ENCODE results near the gene CUL9.
A peak's percentile ranks its signal among the peaks of the same experiment; 100 is the strongest.

The CUL9 gene

GRCh38 chr6:43200541-43200940 lies 18.5 kb downstream of the CUL9 start:
- no peak for DNase-seq (ENCODE audit: low read depth)

- DNase-seq (ENCODE audit: low read depth) = no peak
These were observed 20.5 kb downstream of the CUL9 start for GRCh38 chr6:43202451-43202850.

DNA sequence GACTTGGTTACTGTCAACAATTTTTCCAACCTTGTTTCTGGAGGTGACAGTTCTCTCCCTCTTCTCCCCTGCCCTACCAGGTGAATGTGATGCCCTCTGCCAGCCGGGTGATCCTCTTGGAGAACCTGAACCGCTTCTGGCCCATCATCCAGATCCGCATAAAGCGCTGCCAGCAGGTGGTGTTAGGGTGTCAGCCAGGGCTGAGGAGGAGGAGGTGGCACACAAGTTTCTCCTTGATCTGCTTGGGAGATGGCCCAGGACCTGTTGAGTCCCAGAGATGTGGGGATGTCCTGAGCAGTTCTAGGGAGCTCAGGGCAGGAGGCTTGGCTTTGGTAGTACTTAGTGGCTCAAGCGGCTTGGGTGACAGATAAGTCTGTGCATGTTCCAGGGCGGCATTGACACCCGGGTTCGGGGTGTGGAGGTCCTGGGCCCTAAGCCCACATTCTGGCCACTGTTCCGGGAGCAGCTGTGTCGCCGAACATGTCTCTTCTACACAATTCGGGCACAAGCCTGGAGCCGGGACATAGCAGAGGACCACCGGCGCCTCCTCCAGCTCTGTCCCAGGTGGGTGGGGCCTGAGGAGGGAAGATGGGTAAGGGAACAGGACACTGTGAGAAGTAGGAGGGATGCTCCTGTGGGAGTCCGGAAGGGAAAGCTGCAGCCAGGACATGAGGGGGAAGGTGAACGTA lies 21.2 kb downstream of the CUL9 start:
- DNase-seq (ENCODE audit: low read depth) = no peak

GRCh38 chr6:43203718-43204095 lies 21.7 kb downstream of the CUL9 start:
- no peak for DNase-seq (ENCODE audit: low read depth)

GRCh38 chr6:43204271-43205105 lies 22.5 kb downstream of the CUL9 start:
- no peak for DNase-seq (ENCODE audit: low read depth)

DNA sequence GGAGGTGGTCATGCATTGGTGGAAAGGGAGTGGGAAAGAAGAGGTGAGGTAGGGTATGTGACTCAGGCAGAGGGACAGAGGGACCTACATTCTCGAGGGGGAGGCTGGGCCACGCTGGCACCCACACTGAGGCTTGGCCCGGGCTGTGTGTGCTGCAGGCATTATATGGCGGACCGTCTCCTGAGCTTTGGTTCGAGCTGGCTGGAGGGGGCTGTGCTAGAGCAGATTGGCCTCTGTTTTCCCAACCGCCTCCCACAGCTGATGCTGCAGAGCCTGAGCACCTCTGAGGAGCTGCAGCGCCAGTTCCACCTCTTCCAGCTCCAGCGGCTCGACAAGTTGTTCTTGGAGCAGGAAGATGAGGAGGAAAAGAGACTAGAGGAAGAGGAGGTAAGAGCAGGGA lies 23.9 kb downstream of the CUL9 start:
- no peak for DNase-seq (ENCODE audit: low read depth)

- DNase-seq (ENCODE audit: low read depth) = no peak
These were observed 25.3 kb downstream of the CUL9 start for GRCh38 chr6:43207286-43207685.

DNA sequence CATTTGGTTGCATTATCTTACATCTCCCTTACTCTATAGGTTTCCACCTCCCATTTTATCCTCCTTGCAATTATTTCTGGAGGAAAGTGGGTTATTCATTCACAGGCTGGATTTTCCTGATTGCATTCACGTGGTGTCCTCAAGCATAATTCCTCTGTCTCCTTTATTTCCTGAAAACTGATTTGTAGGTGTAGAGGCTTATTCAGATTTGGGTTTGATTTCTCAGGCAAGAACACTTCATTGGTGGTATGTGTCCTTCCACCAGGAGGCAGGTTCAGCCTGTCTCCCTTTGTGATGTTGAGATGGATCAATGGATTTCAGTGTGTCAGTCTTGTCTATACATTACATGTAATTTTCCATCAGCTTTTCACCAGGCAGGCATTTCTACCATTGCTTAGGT lies 30.0 kb downstream of the CUL9 start:
- DNase-seq (ENCODE audit: low read depth) = no peak

- no peak for DNase-seq (ENCODE audit: low read depth)
These were observed 31.4 kb downstream of the CUL9 start for GRCh38 chr6:43213431-43213830.

GRCh38 chr6:43215066-43215465 lies 33.1 kb downstream of the CUL9 start:
- no peak for DNase-seq (ENCODE audit: low read depth)

- DNase-seq (ENCODE audit: low read depth) = no peak
These were observed 34.2 kb downstream of the CUL9 start for GRCh38 chr6:43216200-43216599.

GRCh38 chr6:43217351-43217750 lies 35.4 kb downstream of the CUL9 start:
- no peak for DNase-seq (ENCODE audit: low read depth)

- DNase-seq (ENCODE audit: low read depth) = no peak
These were observed 37.1 kb downstream of the CUL9 start for GRCh38 chr6:43219119-43219518.

DNA sequence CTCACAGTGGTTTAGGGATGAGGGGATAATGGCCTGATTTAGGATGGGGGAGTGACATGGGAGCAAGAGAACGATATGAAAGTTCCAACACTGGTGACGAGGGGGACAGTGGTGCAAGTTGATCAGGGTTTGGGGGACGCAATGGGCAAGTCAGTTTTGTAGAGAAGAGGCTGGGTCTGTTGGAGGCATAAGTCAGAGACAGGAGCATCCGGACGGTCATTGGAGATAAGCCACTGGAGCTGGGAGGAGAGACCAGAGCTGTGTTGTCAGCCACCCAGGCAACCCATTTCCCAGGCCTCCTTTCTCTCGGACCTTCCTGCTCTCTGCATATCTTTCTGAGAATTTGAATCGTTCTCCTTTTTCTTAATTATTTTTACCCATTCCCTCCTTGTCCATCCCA lies 37.8 kb downstream of the CUL9 start:
- no peak for DNase-seq (ENCODE audit: low read depth)

DNA sequence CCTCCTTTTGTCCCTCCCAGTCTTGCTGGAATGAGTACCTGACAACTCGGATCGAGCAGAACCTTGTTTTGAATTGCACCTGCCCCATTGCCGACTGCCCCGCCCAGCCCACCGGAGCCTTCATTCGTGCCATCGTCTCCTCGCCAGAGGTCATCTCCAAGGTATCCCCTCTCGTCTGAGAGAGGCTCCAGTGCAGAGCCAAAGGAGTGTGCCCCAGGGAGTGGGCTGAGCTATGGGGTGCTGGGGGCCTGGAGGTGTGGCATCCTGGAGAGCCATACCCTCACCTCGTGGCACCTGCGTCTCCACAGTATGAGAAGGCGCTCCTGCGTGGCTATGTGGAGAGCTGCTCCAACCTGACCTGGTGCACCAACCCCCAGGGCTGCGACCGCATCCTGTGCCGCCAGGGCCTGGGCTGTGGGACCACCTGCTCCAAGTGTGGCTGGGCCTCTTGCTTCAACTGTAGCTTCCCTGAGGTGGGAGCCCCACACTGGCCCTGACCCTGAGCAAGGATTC lies 38.5 kb downstream of the CUL9 start:
- no peak for DNase-seq (ENCODE audit: low read depth)

GRCh38 chr6:43221046-43221972 lies 39.3 kb downstream of the CUL9 start:
- no peak for DNase-seq (ENCODE audit: low read depth)

- no peak for DNase-seq (ENCODE audit: low read depth)
These were observed 40.5 kb downstream of the CUL9 start for GRCh38 chr6:43222418-43223059.

- no peak for DNase-seq (ENCODE audit: low read depth)
These were observed 41.2 kb downstream of the CUL9 start for GRCh38 chr6:43223175-43223574.

DNA sequence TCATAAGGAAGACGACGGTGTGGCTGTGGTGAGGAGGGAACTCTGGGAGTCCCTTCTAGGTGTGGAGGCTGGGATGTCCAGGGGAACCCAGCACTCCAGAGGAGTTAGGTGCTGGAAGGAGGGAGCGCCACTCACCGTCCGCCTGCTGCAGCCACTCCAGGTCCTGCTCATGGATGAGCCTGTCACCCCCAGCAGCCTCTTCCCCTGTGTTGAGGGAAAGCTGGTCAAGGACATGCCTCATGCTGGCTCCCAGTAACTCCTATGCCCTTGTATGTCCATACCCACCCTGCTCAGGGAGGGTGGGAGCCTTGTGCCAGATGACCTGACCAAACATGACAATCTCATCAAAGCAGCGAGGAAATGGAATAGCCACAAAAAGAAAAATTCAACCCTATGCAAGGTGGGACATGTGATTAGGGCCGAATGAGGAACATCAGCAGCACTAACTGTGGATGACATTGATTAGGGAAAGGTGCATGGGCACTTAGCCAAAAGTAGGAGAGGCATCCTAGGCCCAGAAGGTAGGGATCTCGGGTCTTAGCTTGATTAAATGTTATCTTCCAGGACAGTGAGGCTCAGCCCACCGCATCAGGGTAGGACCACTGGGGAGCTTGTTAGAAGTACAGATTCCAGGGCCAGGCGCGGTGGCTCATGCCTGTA lies 44.3 kb downstream of the CUL9 start:
- no peak for DNase-seq (ENCODE audit: low read depth)

- DNase-seq (ENCODE audit: low read depth) = peak; percentile 46
These were observed 47.2 kb downstream of the CUL9 start, which contains the start of gene DNPH1 for GRCh38 chr6:43228951-43229802. TSS of gene DNPH1 (minus strand) at chr6:43229481. CDS start at chr6:43229456, 25 bp downstream.

Data from stimulated activated CD8-positive, alpha-beta memory T cell treated with anti-CD3 and anti-CD28 coated beads, Interleukin-15, amount 100 ng/mL, for 1 hour (primary cell).